HepG2 (cell line): ENCODE results near the gene S100A12. TPM values are rescaled to one million over a fixed set of nuclear protein-coding genes. Genes with fewer than 3 reads are reported as not detected.
A peak's percentile ranks its signal among the peaks of the same experiment; 100 is the strongest.

Source experiments
- ARID5B ChIP-seq: IDR thresholded peaks from 2 replicates; pipeline ENCODE4 v1.4.0; 2020; ENCODE audit warnings: mild to moderate bottlenecking, missing genetic modification reagents
- ARNT2 ChIP-seq: sonication (generic); formaldehyde crosslinking; IDR thresholded peaks from 2 replicates; pipeline ENCODE4 v1.8.0; 2022; ENCODE audit warnings: mild to moderate bottlenecking, low read depth, missing genetic modification reagents, moderate library complexity
- CBX2 ChIP-seq, 2 experiments: fragments of 200-600 bp in 1 of 2; sonication (generic); formaldehyde crosslinking in 1 of 2; IDR thresholded peaks; 2 replicates each; pipeline versions ENCODE4 v1.7.0 to v1.8.1; 2018 to 2022; ENCODE audit warnings: low read depth in 2 of 2, low read length in 1 of 2, mild to moderate bottlenecking in 1 of 2, missing genetic modification reagents in 1 of 2
- DBP ChIP-seq: sonication (generic); formaldehyde crosslinking; IDR thresholded peaks from 2 replicates; pipeline ENCODE4 v1.4.0; 2020; ENCODE audit warnings: missing genetic modification reagents; ENCODE audit errors: not compliant biosample characterization
- GATAD1 ChIP-seq: IDR thresholded peaks from 2 replicates; pipeline ENCODE4 v1.6.1; 2016; ENCODE audit warnings: missing genetic modification reagents, missing compliant biosample characterization
- JUND ChIP-seq: sonication (generic); formaldehyde crosslinking; IDR thresholded peaks from 2 replicates; pipeline ENCODE4 v1.8.0; 2022; ENCODE audit warnings: mild to moderate bottlenecking, missing genetic modification reagents
- NONO ChIP-seq, 2 experiments: fragments of 450-650 bp in 1 of 2; sonication (generic) in 1 of 2; formaldehyde crosslinking in 1 of 2; IDR thresholded peaks in 1 of 2; conservative IDR thresholded peaks in 1 of 2; 2 replicates each; pipeline versions ENCODE4 v1.6.1 to v1.8.0; 2017 to 2022; ENCODE audit warnings: mild to moderate bottlenecking in 1 of 2, missing genetic modification reagents in 1 of 2, moderate library complexity in 1 of 2
- PATZ1 ChIP-seq: sonication (generic); formaldehyde crosslinking; IDR thresholded peaks from 2 replicates; pipeline ENCODE4 v1.4.0; 2020; ENCODE audit warnings: missing genetic modification reagents
- RORA ChIP-seq: sonication (generic); formaldehyde crosslinking; IDR thresholded peaks from 2 replicates; pipeline ENCODE4 v1.5.0; 2020; ENCODE audit warnings: mild to moderate bottlenecking, missing genetic modification reagents, moderate library complexity
- ZNF331 ChIP-seq: sonication (generic); formaldehyde crosslinking; IDR thresholded peaks from 2 replicates; pipeline ENCODE4 v1.4.0; 2020; ENCODE audit warnings: missing genetic modification reagents
- ZNF652 ChIP-seq: IDR thresholded peaks from 2 replicates; pipeline ENCODE4 v1.6.1; 2016; ENCODE audit warnings: low read depth, borderline replicate concordance
- ZNF768 ChIP-seq: sonication (generic); formaldehyde crosslinking; IDR thresholded peaks from 2 replicates; pipeline ENCODE4 v1.4.0; 2020; ENCODE audit warnings: missing genetic modification reagents
- polyA plus RNA-seq, 8 experiments: library from polyadenylated mRNA; depleted of rRNA in 3 of 8; stranded (reverse) in 7 of 8; unstranded in 1 of 8; fragments of >200 nt; fragmentation: Illumina TruSeq in 4 of 8; extraction: Trizol in 4 of 8; gene quantifications; 2 replicates each; pipeline versions ENCODE4 v1.2.1 to v1.2.3, GENCODE V29; 2011 to 2016; ENCODE audit warnings: low read depth in 4 of 8, missing spikeins in 1 of 8, mixed read lengths in 1 of 8; ENCODE audit not compliant: insufficient read depth in 1 of 8
- total RNA-seq, 5 experiments: library from RNA; depleted of rRNA; stranded (reverse); fragments of >200 nt; fragmentation: Illumina TruSeq; extraction: Trizol; gene quantifications; 2 replicates each; pipeline ENCODE4 v1.2.3, GENCODE V29; 2016; ENCODE audit warnings: low read depth in 1 of 5
- TF ChIP-seq, protein P1 (sequence below): IDR thresholded peaks from 2 replicates; pipeline ENCODE4 v1.6.1; 2012; ENCODE audit warnings: low read length, improper control_type of control experiment
- TF ChIP-seq, protein P2 (sequence below): sonication (generic); formaldehyde crosslinking; IDR thresholded peaks from 2 replicates; pipeline ENCODE4 v1.4.0; 2020; ENCODE audit warnings: missing genetic modification reagents
- TF ChIP-seq, protein P3 (sequence below): sonication (generic); formaldehyde crosslinking; IDR thresholded peaks from 2 replicates; pipeline ENCODE4 v1.5.0; 2020; ENCODE audit warnings: missing genetic modification reagents, mild to moderate bottlenecking, borderline replicate concordance

Gene S100A12
- total and polyA plus RNA-seq, 2 of the 13 experiments (the other 11 are each of a cell fraction or from before 2014, with no cell fraction given) = not detected

- TF ChIP-seq DBP (CRISPR knock-in tag) (peak; percentile 47), RORA (CRISPR knock-in tag) (no peak), ZNF652 (CRISPR knock-in tag) (no peak), JUND (CRISPR knock-in tag) (no peak), PATZ1 (CRISPR knock-in tag) (no peak), ZNF768 (CRISPR knock-in tag) (no peak), ZNF331 (CRISPR knock-in tag) (peak; percentile 74), GATAD1 (peak; percentile 35; the same call in 1 of the 2 replicates), ARNT2 (no peak), ARID5B (CRISPR knock-in tag) (peak; percentile 44; the same call in 1 of the 2 replicates), CBX2 (IDR thresholded peaks at IDR 0.05; ENCODE audit: low read depth, low read length) (no peak), CBX2 (CRISPR knock-in tag; IDR thresholded peaks at IDR 0.05; ENCODE audit: low read depth) (no peak), NONO (IDR thresholded peaks at IDR 0.05) (no peak), NONO (CRISPR knock-in tag; conservative IDR thresholded peaks at IDR 0.05) (no peak)
- TF ChIP-seq, protein P1, sequence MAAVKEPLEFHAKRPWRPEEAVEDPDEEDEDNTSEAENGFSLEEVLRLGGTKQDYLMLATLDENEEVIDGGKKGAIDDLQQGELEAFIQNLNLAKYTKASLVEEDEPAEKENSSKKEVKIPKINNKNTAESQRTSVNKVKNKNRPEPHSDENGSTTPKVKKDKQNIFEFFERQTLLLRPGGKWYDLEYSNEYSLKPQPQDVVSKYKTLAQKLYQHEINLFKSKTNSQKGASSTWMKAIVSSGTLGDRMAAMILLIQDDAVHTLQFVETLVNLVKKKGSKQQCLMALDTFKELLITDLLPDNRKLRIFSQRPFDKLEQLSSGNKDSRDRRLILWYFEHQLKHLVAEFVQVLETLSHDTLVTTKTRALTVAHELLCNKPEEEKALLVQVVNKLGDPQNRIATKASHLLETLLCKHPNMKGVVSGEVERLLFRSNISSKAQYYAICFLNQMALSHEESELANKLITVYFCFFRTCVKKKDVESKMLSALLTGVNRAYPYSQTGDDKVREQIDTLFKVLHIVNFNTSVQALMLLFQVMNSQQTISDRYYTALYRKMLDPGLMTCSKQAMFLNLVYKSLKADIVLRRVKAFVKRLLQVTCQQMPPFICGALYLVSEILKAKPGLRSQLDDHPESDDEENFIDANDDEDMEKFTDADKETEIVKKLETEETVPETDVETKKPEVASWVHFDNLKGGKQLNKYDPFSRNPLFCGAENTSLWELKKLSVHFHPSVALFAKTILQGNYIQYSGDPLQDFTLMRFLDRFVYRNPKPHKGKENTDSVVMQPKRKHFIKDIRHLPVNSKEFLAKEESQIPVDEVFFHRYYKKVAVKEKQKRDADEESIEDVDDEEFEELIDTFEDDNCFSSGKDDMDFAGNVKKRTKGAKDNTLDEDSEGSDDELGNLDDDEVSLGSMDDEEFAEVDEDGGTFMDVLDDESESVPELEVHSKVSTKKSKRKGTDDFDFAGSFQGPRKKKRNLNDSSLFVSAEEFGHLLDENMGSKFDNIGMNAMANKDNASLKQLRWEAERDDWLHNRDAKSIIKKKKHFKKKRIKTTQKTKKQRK = no peak
- TF ChIP-seq, protein P2, sequence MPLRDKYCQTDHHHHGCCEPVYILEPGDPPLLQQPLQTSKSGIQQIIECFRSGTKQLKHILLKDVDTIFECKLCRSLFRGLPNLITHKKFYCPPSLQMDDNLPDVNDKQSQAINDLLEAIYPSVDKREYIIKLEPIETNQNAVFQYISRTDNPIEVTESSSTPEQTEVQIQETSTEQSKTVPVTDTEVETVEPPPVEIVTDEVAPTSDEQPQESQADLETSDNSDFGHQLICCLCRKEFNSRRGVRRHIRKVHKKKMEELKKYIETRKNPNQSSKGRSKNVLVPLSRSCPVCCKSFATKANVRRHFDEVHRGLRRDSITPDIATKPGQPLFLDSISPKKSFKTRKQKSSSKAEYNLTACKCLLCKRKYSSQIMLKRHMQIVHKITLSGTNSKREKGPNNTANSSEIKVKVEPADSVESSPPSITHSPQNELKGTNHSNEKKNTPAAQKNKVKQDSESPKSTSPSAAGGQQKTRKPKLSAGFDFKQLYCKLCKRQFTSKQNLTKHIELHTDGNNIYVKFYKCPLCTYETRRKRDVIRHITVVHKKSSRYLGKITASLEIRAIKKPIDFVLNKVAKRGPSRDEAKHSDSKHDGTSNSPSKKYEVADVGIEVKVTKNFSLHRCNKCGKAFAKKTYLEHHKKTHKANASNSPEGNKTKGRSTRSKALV (CRISPR knock-in tag) = peak; percentile 65; the same call in 1 of the 2 replicates
- TF ChIP-seq, protein P3, sequence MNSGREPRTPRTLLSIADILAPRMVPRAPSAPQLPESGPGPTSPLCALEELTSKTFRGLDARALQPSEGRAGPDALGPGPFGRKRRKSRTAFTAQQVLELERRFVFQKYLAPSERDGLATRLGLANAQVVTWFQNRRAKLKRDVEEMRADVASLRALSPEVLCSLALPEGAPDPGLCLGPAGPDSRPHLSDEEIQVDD (CRISPR knock-in tag) = no peak
Measured at GRCh38 chr1:153422450-153423068, 47.1 kb upstream of the S100A12 start (continued).
